VCaP (cell line): ENCODE data around the gene ARID3A.
"Not testable (repeated sequence)": the region's sequence is repeated elsewhere in the genome, so short reads cannot be mapped to it uniquely, and the experiment has no call there.

ENCODE experiments used
- H3K27ac ChIP-seq: fragments of 450-650 bp; 2 replicates; pipeline ENCODE4 v1.5.1; 2017
- CTCF ChIP-seq: fragments of 450-650 bp; conservative IDR thresholded peaks from 2 replicates; pipeline ENCODE4 v1.5.1; 2017; ENCODE audit warnings: mild to moderate bottlenecking, moderate library complexity

Gene ARID3A

GRCh38 chr19:1017115-1017905 is 91.5 kb downstream of the ARID3A start:
- TF ChIP-seq CTCF: no peak
- no peak overlapping the region for H3K27ac ChIP-seq

DNA sequence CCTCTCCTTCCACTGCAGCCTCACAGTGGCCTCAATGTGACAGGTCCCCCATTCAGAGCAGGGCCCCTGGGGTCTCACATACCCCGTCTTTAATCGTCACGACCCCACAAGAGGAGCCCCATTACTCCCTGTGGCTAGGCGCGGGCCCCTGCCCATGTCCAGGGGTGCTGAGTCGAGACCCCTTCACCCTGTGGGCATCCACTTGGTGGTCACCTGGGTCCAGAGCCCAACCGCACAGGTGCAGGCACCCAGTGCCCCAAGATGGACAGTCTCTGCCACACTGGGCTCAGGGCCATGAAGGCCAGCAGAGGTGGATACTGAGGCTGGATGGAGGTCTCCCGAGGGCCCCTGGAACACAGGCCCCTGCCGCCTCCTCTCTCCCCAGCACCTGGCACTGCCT is 92.1 kb downstream of the ARID3A start:
- no peak for TF ChIP-seq CTCF
- H3K27ac ChIP-seq: no peak overlapping the region

- TF ChIP-seq CTCF: no peak
- H3K27ac ChIP-seq: no peak overlapping the region
Measured at GRCh38 chr19:1018393-1018792, 92.6 kb downstream of the ARID3A start.

GRCh38 chr19:1018932-1019615 is 93.2 kb downstream of the ARID3A start:
- no peak for TF ChIP-seq CTCF
- peak overlapping the region; percentile 87; the same call in 1 of the 2 replicates for H3K27ac ChIP-seq

DNA sequence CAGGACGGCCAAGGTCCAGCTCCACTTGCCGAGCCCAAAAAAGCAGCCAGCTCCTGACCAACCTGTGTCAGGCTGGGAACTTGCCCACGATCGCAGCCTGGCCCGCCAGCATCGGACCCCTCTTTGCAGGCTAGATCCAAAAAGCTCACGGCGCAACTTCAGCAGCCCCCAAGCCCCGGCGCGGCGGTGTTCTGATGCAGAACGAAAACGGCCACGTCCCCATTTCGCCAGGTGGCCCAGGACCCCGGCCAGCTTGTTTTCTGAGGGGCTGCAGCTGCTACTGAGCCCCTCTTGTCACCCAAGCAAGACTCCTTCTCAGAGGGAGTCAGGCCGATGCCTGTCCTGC is 93.8 kb downstream of the ARID3A start:
- no peak for TF ChIP-seq CTCF
- H3K27ac ChIP-seq: peak overlapping the region; percentile 87; the same call in 1 of the 2 replicates

DNA sequence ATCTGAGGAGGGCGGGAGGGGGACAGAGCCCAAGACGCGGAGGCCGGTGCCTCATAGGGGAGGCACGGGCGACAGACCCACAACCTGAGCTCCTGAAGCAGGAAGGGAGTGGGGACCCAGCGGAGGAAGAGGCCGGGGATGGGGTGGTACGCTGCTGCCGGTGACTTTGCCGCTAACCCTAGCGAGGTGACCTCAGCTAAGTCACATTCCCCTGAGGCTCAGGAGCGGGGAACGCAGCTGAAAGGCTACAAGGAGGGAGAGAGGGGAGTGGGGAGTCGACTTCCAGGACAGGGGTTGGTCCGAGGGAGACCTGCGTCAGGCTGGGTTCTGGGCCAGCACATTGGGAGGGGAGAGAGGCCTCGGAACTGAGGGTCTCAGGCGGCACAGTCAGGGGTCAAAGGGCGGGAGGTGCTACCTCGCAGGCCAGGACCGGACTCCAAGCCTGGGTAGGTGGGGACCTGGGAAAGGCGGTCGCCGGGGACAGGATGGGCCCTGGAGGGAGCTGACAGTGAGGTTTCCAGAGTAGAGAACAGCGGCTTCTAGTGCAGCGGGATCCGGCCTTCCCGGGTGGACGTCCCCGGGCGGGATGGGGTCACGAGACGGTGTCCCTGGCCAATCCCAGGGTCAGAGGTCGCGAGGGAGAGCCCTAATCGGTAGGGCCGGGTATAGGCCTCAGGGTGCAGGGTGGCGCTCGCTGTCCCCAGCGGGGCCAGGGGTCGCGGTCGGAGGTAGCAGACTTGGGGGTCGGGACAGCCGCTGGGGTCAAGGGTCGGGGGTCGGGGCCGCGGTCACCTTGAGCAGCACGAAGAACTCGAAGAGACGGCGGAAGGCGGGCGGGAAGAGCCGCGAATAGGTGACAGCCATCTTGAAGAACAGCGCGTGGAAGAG is 94.4 kb downstream of the ARID3A start:
- TF ChIP-seq CTCF: no peak
- peak overlapping the region; percentile 87 for H3K27ac ChIP-seq

DNA sequence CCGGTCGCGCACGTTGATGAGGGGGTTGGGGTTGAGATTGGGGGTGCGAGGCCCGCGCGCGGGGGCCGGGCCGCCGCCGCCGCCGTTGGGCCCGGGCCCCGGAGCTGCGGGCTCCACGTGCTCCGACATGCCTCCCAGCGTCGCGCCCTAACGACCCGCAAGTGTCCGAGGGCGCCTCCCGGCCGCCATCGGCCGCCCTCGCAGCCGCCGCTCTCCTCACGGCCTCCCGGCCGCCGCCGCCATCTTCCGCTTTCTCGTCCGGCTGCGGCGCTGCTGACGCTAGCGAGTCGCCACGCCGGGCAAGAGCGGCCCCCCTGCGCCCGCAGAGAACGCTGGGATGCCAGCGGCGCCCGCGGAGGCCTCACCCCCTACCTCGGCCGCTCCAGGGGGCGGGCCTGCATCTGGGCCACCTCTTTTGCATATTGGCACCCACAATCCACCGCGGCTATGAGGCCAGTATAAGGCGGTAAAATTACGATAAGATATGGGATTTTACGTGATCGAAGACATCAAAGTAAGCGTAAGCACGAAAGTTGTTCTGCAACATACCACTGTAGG is 95.1 kb downstream of the ARID3A start, which contains the start of gene TMEM259:
Gene TMEM259, minus strand, starts transcription at position 256 of the 558 bp plus-strand sequence. Its CDS starts 127 bp downstream, at position 129.
- no peak for TF ChIP-seq CTCF
- peak within 1 kb of the TSS; percentile 87 for H3K27ac ChIP-seq

- not testable (repeated sequence) for H3K27ac ChIP-seq
Measured at GRCh38 chr19:1023883-1024188, 98.0 kb downstream of the ARID3A start.

DNA sequence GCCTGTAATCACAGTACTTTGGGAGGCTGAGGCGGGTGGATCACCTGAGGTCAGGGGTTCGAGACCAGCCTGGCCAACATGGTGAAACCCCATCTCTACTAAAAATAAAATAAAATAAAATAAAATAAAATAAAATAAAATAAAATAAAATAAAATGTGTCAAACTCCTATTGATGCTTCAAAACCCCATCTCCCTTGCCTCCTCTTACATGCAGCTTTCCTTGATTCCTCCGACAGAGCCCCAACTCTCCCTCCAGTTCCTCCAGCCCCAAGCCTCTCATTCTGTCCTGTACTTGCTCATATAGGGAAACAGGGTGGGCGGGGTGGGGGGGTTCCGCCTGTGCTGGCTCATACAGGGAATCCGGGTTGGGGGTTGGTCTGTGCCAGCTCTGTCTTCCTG is 99.2 kb downstream of the ARID3A start:
- H3K27ac ChIP-seq: not testable (repeated sequence)
